SJCRH30 (cell line): ENCODE results near the gene IGSF9B. TPM values are rescaled to one million over a fixed set of nuclear protein-coding genes. Genes with fewer than 3 reads are reported as not detected.

Source experiments
- DNase-seq, 2 experiments: peaks; one replicate each; pipeline ENCODE4 v3.0.0-alpha.2; 2015 to 2020
- H3K27ac ChIP-seq: fragments of 250-450 bp; sonication (Bioruptor Pico); 2 replicates; pipeline ENCODE4 v1.5.1; 2020; ENCODE audit warnings: mild to moderate bottlenecking, moderate library complexity
- H3K27me3 ChIP-seq: fragments of 250-450 bp; sonication (Bioruptor Pico); 2 replicates; pipeline ENCODE4 v1.5.1; 2020; ENCODE audit warnings: mild to moderate bottlenecking, moderate library complexity
- H3K36me3 ChIP-seq: fragments of 250-450 bp; sonication (Bioruptor Pico); 2 replicates; pipeline ENCODE4 v1.5.1; 2020; ENCODE audit warnings: mild to moderate bottlenecking, moderate library complexity
- H3K4me1 ChIP-seq: fragments of 250-450 bp; sonication (Bioruptor Pico); 2 replicates; pipeline ENCODE4 v1.5.1; 2020; ENCODE audit warnings: mild to moderate bottlenecking, moderate library complexity
- H3K4me3 ChIP-seq: fragments of 250-450 bp; sonication (Bioruptor Pico); 2 replicates; pipeline ENCODE4 v1.5.1; 2020; ENCODE audit warnings: mild to moderate bottlenecking, moderate library complexity
- H3K9me3 ChIP-seq: fragments of 250-450 bp; sonication (Bioruptor Pico); replicated peaks from 2 replicates; pipeline ENCODE4 v1.5.1; 2020; ENCODE audit warnings: mild to moderate bottlenecking, moderate library complexity
- total RNA-seq: library from RNA; depleted of rRNA; stranded (reverse); fragments of >200 nt; shearing (Covaris generic); gene quantifications from 2 replicates; pipeline ENCODE4 v1.2.3, GENCODE V29; 2014

The IGSF9B gene
- total RNA-seq, 1 experiment from 2014 or later = not detected

GRCh38 chr11:133991101-133991500 lies 34.3 kb upstream of the IGSF9B start:
- Histone ChIP-seq H3K36me3 (no peaks in the 10 kb centered on the region), H3K27me3 (peaks cover 27% of the 10 kb centered on the region; the same call in 1 of the 2 replicates), H3K4me1 (no peaks in the 10 kb centered on the region), H3K4me3 (no peak overlapping the region), H3K9me3 (no peaks in the 10 kb centered on the region), H3K27ac (no peak overlapping the region)
- DNase-seq = no peak

- Histone ChIP-seq H3K27ac (no peak overlapping the region), H3K27me3 (peaks cover 27% of the 10 kb centered on the region; the same call in 1 of the 2 replicates), H3K4me3 (no peak overlapping the region), H3K4me1 (no peaks in the 10 kb centered on the region), H3K9me3 (no peaks in the 10 kb centered on the region), H3K36me3 (no peaks in the 10 kb centered on the region)
- DNase-seq = no peak
Observed at GRCh38 chr11:133990501-133990900, 33.7 kb upstream of the IGSF9B start.

DNA sequence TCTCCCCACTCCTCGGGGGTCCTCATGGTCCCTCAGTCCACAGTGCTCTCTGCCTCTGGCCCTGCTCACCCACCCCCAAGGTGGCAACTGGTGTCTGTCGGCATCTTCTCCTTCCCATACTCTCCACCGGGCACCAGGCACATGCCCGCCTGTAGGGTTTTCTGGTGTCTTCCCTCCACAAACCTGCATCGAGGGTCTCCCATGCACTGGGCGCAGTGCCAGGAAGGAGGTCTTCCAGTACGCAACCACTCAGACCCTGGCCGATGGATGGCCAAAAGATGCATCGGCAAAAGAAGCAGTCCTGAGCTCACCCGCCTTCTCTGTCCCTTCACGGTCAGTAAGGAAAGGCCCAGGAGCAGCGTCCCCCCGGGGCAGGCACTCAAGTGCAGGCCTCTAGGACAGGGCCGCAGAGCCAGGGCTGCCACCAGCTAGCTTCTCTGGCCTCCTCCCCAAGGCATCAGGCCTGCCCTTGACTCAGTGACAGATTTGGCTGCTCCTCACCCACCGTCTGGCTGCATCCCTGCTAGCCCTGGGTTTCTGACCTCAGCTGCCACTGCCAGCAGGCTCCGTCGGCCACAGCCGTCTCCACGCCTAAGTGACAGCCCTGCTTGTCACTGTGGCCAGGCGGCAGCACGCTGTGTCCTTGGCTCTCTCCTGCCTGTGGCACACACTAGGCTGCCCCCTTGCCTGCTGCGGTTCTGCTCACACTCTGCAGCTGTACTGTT lies 32.1 kb upstream of the IGSF9B start:
- no peaks in the 10 kb centered on the region for H3K4me1 ChIP-seq
- DNase-seq = no peak
- H3K27me3 ChIP-seq = peaks cover 39% of the 10 kb centered on the region; the same call in 1 of the 2 replicates
- no peaks in the 10 kb centered on the region for H3K36me3 ChIP-seq
- no peak overlapping the region for H3K4me3 ChIP-seq
- no peaks in the 10 kb centered on the region for H3K9me3 ChIP-seq
- H3K27ac ChIP-seq = no peak overlapping the region

- Histone ChIP-seq H3K4me3 (no peak overlapping the region), H3K27ac (no peak overlapping the region), H3K36me3 (no peaks in the 10 kb centered on the region), H3K9me3 (no peaks in the 10 kb centered on the region), H3K27me3 (peaks cover 43% of the 10 kb centered on the region; the same call in 1 of the 2 replicates), H3K4me1 (no peaks in the 10 kb centered on the region)
- DNase-seq = no peak
Observed at GRCh38 chr11:133987171-133987570, 30.4 kb upstream of the IGSF9B start.

GRCh38 chr11:133985981-133986944 lies 29.5 kb upstream of the IGSF9B start:
- no peak for DNase-seq
- H3K36me3 ChIP-seq = no peaks in the 10 kb centered on the region
- H3K4me1 ChIP-seq = no peaks in the 10 kb centered on the region

GRCh38 chr11:133984828-133985227 lies 28.1 kb upstream of the IGSF9B start:
- H3K4me3 ChIP-seq = no peak overlapping the region
- no peaks in the 10 kb centered on the region for H3K9me3 ChIP-seq
- H3K36me3 ChIP-seq = no peaks in the 10 kb centered on the region
- no peak for DNase-seq
- H3K27me3 ChIP-seq = peaks cover 39% of the 10 kb centered on the region; the same call in 1 of the 2 replicates
- H3K4me1 ChIP-seq = no peaks in the 10 kb centered on the region
- H3K27ac ChIP-seq = no peak overlapping the region

More at GRCh38 chr11:133985981-133986944, 29.5 kb upstream of the IGSF9B start:
- no peak overlapping the region for H3K27ac ChIP-seq
- peaks cover 43% of the 10 kb centered on the region; the same call in 1 of the 2 replicates for H3K27me3 ChIP-seq
- H3K4me3 ChIP-seq = no peak overlapping the region
- H3K9me3 ChIP-seq = no peaks in the 10 kb centered on the region

DNA sequence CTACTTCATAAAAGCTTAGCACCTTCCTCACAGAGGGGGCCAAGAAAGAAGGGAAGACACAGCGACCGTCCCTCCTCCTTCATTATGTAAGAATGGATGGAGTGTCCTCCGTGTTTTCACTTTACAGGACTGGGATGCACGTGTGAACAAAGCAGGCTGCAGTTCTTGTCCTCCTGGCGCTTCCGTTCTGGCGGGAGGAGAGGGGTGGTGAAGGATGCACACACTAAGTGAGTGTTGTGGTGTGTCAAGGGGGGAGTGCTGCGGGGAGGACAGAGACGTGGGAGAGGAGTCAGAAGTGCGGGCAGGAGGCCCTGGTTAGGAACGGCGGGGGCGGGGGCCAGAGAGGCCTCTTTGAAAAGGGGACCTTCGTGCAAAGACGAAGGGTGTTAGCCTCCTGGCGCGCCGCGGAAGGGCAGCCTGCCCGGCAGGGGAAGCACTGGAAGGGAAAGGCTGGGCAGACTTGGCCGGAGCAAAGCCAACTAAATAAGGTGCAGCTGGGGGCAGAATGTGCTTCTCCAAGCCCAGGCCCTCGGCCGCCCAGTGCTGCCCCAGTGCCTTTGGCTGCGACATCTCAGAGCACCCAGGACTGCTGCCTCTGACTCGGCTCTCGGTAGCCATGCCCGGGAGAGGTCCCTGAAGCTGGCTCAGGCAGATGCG lies 27.0 kb upstream of the IGSF9B start:
- Histone ChIP-seq H3K27me3 (peaks cover 36% of the 10 kb centered on the region; the same call in 1 of the 2 replicates), H3K9me3 (no peaks in the 10 kb centered on the region), H3K36me3 (no peaks in the 10 kb centered on the region), H3K27ac (no peak overlapping the region), H3K4me1 (no peaks in the 10 kb centered on the region), H3K4me3 (no peak overlapping the region)
- no peak for DNase-seq

GRCh38 chr11:133982876-133983275 lies 26.1 kb upstream of the IGSF9B start:
- Histone ChIP-seq H3K27me3 (peaks cover 33% of the 10 kb centered on the region), H3K27ac (no peak overlapping the region), H3K36me3 (no peaks in the 10 kb centered on the region), H3K9me3 (no peaks in the 10 kb centered on the region), H3K4me3 (no peak overlapping the region), H3K4me1 (no peaks in the 10 kb centered on the region)
- no peak for DNase-seq

DNA sequence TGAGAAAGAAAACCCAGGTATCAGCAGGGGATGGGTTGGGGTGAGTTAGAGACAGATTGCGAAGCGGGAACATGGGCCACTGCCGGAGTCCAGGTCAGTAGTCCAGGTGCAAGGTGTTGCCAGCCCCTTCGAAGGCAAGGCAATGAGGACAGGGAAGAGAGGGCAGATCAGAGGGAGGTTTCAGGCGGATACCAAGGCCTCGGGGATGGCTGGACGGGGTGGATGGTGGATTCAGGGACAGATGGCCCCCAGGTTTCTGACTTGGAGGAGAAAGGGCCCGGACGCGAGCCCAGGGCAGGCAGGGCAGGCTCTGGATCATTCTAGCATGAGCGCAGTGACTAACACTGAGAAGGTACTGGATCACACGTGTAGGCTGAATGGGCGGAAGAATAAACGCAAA lies 25.4 kb upstream of the IGSF9B start:
- H3K4me1 ChIP-seq = no peaks in the 10 kb centered on the region
- DNase-seq = no peak
- H3K27ac ChIP-seq = no peak overlapping the region
- peaks cover 26% of the 10 kb centered on the region for H3K27me3 ChIP-seq
- no peak overlapping the region for H3K4me3 ChIP-seq
- H3K9me3 ChIP-seq = no peaks in the 10 kb centered on the region
- no peaks in the 10 kb centered on the region for H3K36me3 ChIP-seq

GRCh38 chr11:133981156-133981555 lies 24.4 kb upstream of the IGSF9B start:
- H3K27me3 ChIP-seq = peaks cover 25% of the 10 kb centered on the region
- H3K4me3 ChIP-seq = no peak overlapping the region
- H3K4me1 ChIP-seq = no peaks in the 10 kb centered on the region
- no peak for DNase-seq
- no peaks in the 10 kb centered on the region for H3K36me3 ChIP-seq
- no peaks in the 10 kb centered on the region for H3K9me3 ChIP-seq
- no peak overlapping the region for H3K27ac ChIP-seq

DNA sequence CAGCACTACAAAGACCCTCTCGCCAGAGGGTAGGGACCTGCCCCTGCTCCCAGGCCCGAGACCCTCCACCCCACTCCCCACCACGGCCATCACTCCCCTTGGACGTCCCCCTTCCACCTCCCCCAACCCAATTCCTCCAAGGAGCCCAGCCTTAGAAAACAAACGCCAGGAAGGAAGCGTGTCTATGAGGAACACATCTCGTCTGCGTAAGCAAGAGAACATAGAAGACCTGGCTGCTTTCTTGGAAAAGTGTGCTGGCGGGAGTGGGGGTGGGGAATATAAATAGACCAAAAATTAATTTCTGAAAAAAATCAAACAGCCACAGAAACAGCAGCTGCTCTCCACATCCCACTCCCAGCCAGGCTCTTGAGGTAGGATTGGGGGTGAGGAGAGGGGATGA lies 23.9 kb upstream of the IGSF9B start:
- Histone ChIP-seq H3K4me1 (no peaks in the 10 kb centered on the region), H3K27ac (no peak overlapping the region), H3K4me3 (no peak overlapping the region), H3K36me3 (no peaks in the 10 kb centered on the region), H3K27me3 (peaks cover 25% of the 10 kb centered on the region), H3K9me3 (no peaks in the 10 kb centered on the region)
- no peak for DNase-seq

DNA sequence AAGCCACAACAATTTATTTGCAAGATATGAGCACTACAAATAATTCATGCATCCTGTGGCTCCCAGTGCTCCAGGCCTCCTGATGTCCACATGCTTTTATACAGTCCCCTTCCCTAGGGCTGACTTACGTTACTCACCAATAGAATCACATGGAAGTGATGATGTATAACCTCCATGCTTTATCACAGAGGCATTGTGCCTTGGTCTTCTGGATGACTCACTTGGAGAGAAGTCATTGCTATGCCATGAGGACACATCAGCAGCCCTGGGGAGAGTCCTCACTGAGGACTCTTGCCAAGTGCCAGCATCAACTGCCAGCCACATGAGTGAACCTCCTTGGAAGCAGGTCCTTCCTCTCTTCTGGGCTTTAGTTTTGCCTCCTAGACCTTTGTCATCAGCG lies 22.0 kb upstream of the IGSF9B start:
- peaks cover 13% of the 10 kb centered on the region for H3K27me3 ChIP-seq
- no peak overlapping the region for H3K27ac ChIP-seq
- H3K4me3 ChIP-seq = no peak overlapping the region
- no peaks in the 10 kb centered on the region for H3K9me3 ChIP-seq
- no peak for DNase-seq
- no peaks in the 10 kb centered on the region for H3K4me1 ChIP-seq
- H3K36me3 ChIP-seq = no peaks in the 10 kb centered on the region

DNA sequence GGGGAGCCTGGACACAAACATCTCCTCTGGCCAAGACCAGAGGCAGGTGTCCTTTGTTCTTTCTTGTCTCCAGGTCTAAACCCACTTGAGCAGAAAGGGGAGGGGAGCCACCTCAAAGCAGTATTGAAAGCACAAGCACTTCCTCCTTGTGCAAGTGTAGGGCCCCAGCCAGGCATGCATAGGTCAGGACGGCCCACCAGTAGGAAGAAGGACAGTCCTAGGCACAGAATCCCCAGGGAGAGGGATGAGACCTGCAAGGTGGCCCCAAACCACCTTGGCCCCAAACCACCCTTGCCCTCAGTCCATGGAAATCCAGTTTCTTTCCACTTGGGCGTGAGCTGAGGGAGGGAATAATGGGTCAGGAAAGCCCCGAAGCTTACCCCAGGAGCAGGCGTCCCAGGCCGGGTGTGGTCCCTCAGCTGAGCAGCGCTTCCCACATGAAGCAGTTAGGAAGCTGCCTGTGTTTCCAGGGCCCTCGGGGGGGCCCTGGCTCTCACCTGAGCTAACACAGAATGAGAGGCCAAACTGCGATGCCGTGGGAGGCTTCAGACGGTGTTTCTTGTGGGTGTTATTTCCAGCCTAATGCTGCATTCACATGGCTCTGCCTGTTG lies 20.4 kb upstream of the IGSF9B start:
- DNase-seq = no peak
- Histone ChIP-seq H3K4me3 (no peak overlapping the region), H3K36me3 (no peaks in the 10 kb centered on the region), H3K27ac (no peak overlapping the region), H3K4me1 (no peaks in the 10 kb centered on the region), H3K27me3 (peaks cover 24% of the 10 kb centered on the region), H3K9me3 (no peaks in the 10 kb centered on the region)

DNA sequence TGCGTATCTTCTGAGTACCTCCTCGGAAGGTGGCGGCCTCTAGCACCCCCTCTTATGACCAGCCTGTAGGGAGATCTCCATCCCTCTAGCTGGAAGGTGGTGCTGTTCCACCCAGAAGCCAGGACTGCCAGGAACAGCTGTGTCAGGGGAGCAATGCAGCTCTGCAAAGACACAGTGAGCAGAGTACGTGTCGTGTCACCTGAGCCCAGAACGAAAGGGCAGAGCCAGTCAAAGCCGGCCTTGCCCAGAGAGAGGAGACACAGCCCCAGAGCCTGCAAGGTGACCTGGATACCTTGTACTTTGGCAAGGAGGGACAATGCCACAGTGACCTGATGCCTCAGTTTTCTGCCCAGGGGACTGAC lies 18.7 kb upstream of the IGSF9B start:
- no peak for DNase-seq
- H3K27me3 ChIP-seq = peaks cover 29% of the 10 kb centered on the region
- no peaks in the 10 kb centered on the region for H3K36me3 ChIP-seq
- no peaks in the 10 kb centered on the region for H3K9me3 ChIP-seq
- H3K4me1 ChIP-seq = no peaks in the 10 kb centered on the region
- H3K27ac ChIP-seq = no peak overlapping the region
- H3K4me3 ChIP-seq = no peak overlapping the region
